Neural crest cell (in vitro differentiated cells): ENCODE results near the gene GFRA1. TPM values are rescaled to one million over a fixed set of nuclear protein-coding genes. Genes with fewer than 3 reads are reported as not detected.

ENCODE experiments used
- DNase-seq: peaks from one replicate; pipeline ENCODE4 v3.0.0; 2021; ENCODE audit warnings: low read depth, mixed read lengths, low spot score
- H3K27ac Mint-ChIP-seq: one replicate; pipeline ENCODE4 v1.8.0; 2021; ENCODE audit warnings: mild to moderate bottlenecking, mixed read lengths; ENCODE audit not compliant: unreplicated experiment
- H3K27me3 Mint-ChIP-seq: 2 replicates; pipeline ENCODE4 v1.8.0; 2021; ENCODE audit warnings: low read depth, mild to moderate bottlenecking, mixed read lengths
- H3K36me3 Mint-ChIP-seq: 2 replicates; pipeline ENCODE4 v1.8.0; 2021; ENCODE audit warnings: low read depth, mild to moderate bottlenecking, mixed read lengths
- H3K4me1 Mint-ChIP-seq: 2 replicates; pipeline ENCODE4 v1.8.0; 2021; ENCODE audit warnings: mixed read lengths
- H3K4me3 Mint-ChIP-seq: one replicate; pipeline ENCODE4 v1.8.0; 2021; ENCODE audit warnings: mild to moderate bottlenecking, mixed read lengths
- H3K9me3 Mint-ChIP-seq: 2 replicates; pipeline ENCODE4 v1.8.0; 2021; ENCODE audit warnings: mixed read lengths
- CTCF ChIP-seq: fragments of 200-600 bp; sonication (generic); conservative IDR thresholded peaks from 2 replicates; pipeline ENCODE4 v1.5.0; 2021; ENCODE audit warnings: antibody characterized with exemption, mild to moderate bottlenecking
- total RNA-seq: library from RNA; stranded (reverse); gene quantifications from 2 replicates; pipeline ENCODE4 v1.2.1, GENCODE V29; 2021

Gene GFRA1
- total RNA-seq, 1 donor from 2014 or later = 72.4 TPM

DNA sequence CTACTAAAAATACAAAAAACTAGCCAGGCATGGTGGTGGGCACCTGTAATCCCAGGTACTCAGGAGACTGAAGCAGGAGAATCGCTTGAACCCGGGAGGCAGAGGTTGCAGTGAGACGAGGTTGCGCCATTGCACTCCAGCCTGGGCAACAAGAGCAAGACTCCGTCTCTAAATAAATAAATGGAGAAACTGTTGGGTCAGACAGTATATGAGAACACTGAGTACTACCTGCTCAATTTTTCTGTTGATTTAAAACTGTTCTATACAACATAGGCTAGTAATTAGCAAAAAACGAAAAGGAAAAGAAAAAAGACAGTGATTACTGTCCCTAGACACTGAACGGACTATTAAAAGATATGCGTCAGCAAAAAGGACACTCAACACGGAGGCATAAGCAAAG, 26.7 kb downstream of the GFRA1 start:
- H3K4me3 Mint-ChIP-seq = no peak overlapping the region
- H3K36me3 Mint-ChIP-seq = peaks cover 9% of the 10 kb centered on the region
- H3K27ac Mint-ChIP-seq = no peak overlapping the region
- peaks cover 27% of the 10 kb centered on the region for H3K4me1 Mint-ChIP-seq
- no peak for DNase-seq
- H3K9me3 Mint-ChIP-seq = no peaks in the 10 kb centered on the region
- TF ChIP-seq CTCF = no peak
- no peaks in the 10 kb centered on the region for H3K27me3 Mint-ChIP-seq

GRCh38 chr10:116245156-116245555, 27.9 kb downstream of the GFRA1 start:
- H3K27me3 Mint-ChIP-seq = no peaks in the 10 kb centered on the region
- peaks cover 28% of the 10 kb centered on the region for H3K4me1 Mint-ChIP-seq
- H3K27ac Mint-ChIP-seq = no peak overlapping the region
- TF ChIP-seq CTCF = no peak
- H3K9me3 Mint-ChIP-seq = no peaks in the 10 kb centered on the region
- H3K36me3 Mint-ChIP-seq = peaks cover 9% of the 10 kb centered on the region
- no peak for DNase-seq
- no peak overlapping the region for H3K4me3 Mint-ChIP-seq

DNA sequence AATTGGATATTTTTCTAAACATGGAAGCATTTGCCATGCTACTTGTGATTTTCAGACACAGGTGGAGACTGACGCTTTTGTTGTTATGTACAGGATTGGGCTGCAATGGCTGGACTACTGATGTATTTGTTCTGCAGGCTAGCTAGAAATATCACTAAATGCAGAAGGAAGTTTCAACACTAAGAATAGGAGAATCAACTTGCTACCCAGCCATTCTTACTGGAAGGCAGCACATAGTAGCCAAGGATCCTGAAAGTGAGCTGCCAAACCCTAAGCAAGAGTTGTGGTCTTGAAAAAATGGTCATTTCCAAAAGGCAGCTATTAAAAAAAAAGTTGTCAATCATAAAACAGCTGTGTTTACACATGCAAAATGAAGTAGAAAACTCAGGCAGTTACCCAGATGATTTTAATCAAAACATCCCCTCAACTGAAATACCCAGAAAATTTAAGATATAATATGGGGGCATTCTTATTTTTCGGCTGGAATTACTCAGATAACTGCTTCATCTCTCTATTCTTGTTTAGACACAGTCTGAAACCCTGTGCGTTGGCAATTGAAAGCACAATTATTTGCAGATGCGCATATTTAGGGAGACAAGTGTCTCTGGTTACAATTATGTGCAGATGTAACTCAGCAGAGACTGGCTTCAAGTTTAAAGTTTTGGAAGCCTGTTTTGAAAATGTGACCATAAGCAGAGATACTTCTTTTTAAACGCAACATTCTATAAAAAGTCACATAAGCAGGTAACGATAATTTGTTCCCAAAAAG, 31.2 kb downstream of the GFRA1 start:
- Mint-ChIP-seq H3K36me3 (peaks cover 4% of the 10 kb centered on the region), H3K9me3 (no peaks in the 10 kb centered on the region), H3K4me3 (no peak overlapping the region), H3K27me3 (no peaks in the 10 kb centered on the region), H3K27ac (no peak overlapping the region), H3K4me1 (peaks cover 42% of the 10 kb centered on the region)
- no peak for TF ChIP-seq CTCF
- no peak for DNase-seq

GRCh38 chr10:116241085-116241484, 31.9 kb downstream of the GFRA1 start:
- TF ChIP-seq CTCF = no peak
- Mint-ChIP-seq H3K27ac (no peak overlapping the region), H3K9me3 (no peaks in the 10 kb centered on the region), H3K27me3 (no peaks in the 10 kb centered on the region), H3K4me3 (no peak overlapping the region), H3K36me3 (peaks cover 5% of the 10 kb centered on the region), H3K4me1 (peaks cover 42% of the 10 kb centered on the region)
- no peak for DNase-seq

GRCh38 chr10:116240157-116240950, 32.7 kb downstream of the GFRA1 start:
- peak overlapping the region; percentile 75 for H3K27ac Mint-ChIP-seq
- peaks cover 42% of the 10 kb centered on the region for H3K4me1 Mint-ChIP-seq
- no peaks in the 10 kb centered on the region for H3K9me3 Mint-ChIP-seq
- no peak overlapping the region for H3K4me3 Mint-ChIP-seq
- peaks cover 6% of the 10 kb centered on the region for H3K36me3 Mint-ChIP-seq
- H3K27me3 Mint-ChIP-seq = no peaks in the 10 kb centered on the region
- no peak for TF ChIP-seq CTCF
- DNase-seq = no peak
